Kidney epithelial cell (primary cell): ENCODE measurements around the gene DOK7. TPM values are rescaled to one million over a fixed set of nuclear protein-coding genes. Genes with fewer than 3 reads are reported as not detected.

Source experiments
- DNase-seq: peaks from one replicate; pipeline ENCODE4 v3.0.0-alpha.2; 2010; ENCODE audit warnings: low read depth
- H3K27me3 ChIP-seq: 2 replicates; pipeline ENCODE4 v1.6.0; 2011; ENCODE audit warnings: low read length; ENCODE audit not compliant: control insufficient read depth, insufficient read depth
- H3K36me3 ChIP-seq: 2 replicates; pipeline ENCODE4 v1.5.1; 2011; ENCODE audit warnings: low read length; ENCODE audit not compliant: control insufficient read depth, insufficient read depth
- H3K4me3 ChIP-seq: 2 replicates; pipeline ENCODE4 v1.5.1; 2011; ENCODE audit warnings: low read depth, mild to moderate bottlenecking, control low read depth, low read length
- total RNA-seq: library from RNA; depleted of rRNA; stranded (reverse); fragments of >200 nt; gene quantifications from 2 replicates; pipeline ENCODE4 v1.2.3, GENCODE V29; 2015
- TF ChIP-seq, protein P1 (sequence below): IDR thresholded peaks from 2 replicates; pipeline ENCODE4 v1.5.1; 2011; ENCODE audit warnings: mild to moderate bottlenecking, moderate library complexity, low read length, control low read depth, inconsistent platforms; ENCODE audit not compliant: insufficient read depth, poor library complexity, severe bottlenecking

DOK7 gene
- total RNA-seq, 1 donor from 2014 or later = 6.9 TPM

DNA sequence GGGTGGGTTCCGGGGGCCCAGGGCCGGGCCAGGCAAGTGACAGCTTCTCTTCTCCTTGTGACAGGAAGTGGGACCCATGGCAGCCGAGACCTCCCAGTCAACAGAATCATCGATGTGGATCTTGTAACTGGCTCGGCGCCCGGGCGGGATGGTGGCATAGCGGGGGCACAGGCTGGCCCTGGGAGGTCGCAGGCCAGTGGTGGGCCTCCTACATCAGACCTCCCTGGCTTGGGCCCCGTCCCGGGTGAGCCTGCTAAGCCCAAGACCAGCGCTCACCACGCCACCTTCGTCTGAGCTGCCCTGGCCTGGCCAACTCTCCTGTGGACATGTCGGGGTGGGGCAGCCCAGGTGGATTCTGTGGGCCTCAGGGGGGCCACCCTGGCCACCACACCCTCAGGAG, 23.7 kb upstream of the DOK7 start:
- Histone ChIP-seq H3K4me3 (no peak overlapping the region), H3K27me3 (no peaks in the 10 kb centered on the region), H3K36me3 (no peaks in the 10 kb centered on the region)
- DNase-seq = no peak
- TF ChIP-seq, protein P1, sequence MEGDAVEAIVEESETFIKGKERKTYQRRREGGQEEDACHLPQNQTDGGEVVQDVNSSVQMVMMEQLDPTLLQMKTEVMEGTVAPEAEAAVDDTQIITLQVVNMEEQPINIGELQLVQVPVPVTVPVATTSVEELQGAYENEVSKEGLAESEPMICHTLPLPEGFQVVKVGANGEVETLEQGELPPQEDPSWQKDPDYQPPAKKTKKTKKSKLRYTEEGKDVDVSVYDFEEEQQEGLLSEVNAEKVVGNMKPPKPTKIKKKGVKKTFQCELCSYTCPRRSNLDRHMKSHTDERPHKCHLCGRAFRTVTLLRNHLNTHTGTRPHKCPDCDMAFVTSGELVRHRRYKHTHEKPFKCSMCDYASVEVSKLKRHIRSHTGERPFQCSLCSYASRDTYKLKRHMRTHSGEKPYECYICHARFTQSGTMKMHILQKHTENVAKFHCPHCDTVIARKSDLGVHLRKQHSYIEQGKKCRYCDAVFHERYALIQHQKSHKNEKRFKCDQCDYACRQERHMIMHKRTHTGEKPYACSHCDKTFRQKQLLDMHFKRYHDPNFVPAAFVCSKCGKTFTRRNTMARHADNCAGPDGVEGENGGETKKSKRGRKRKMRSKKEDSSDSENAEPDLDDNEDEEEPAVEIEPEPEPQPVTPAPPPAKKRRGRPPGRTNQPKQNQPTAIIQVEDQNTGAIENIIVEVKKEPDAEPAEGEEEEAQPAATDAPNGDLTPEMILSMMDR = no peak

DNA sequence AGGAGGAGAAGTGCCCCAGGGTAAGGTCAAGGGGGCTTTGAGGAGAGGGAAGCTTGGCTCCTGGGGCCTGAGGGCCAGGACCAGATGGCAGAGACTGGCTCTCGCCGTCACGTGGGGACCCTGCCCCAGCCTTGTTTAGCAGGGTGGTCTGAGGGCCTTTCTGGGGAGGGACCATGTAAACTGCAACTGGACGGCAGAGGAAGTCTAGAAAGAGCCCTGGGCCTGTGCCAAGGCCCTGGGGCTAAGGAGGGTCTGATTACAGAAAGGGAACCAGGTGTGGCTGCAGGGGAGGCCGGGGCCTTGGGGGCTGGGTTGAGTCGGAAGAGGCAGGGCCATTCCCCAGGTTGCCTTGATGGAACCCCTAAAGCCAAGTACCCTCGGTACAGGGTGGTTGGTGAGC, 23.1 kb upstream of the DOK7 start:
- Histone ChIP-seq H3K27me3 (no peaks in the 10 kb centered on the region), H3K36me3 (no peaks in the 10 kb centered on the region), H3K4me3 (no peak overlapping the region)
- DNase-seq = no peak
- TF ChIP-seq, protein P1 = no peak

DNA sequence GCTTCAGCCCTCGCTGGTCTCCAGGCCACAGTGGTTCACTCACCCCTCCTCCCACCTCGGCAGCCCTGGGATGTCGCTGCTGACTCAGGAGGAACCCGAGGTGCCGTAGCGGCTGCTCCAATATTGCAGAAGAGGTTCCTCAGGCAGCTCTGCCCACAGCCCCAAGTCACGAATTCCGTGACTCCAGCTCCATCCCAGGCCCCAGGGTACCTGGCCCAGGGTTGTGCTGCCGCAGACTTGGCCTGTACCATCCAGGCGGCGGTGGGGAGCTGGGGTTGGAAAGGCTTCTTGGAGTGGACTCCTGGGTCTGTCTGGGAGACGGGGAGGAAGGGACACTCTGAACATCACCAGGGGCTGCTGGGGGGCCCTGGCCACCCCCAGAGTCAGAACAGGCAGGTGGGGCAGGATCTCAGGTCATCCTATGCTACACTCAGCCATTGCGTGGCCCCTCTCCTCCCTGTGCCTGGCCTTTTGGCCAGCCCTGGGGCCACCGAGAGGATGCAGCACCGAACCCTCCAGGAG, 22.1 kb upstream of the DOK7 start:
- DNase-seq = no peak
- TF ChIP-seq, protein P1 = no peak
- Histone ChIP-seq H3K4me3 (no peak overlapping the region), H3K27me3 (no peaks in the 10 kb centered on the region), H3K36me3 (no peaks in the 10 kb centered on the region)

DNA sequence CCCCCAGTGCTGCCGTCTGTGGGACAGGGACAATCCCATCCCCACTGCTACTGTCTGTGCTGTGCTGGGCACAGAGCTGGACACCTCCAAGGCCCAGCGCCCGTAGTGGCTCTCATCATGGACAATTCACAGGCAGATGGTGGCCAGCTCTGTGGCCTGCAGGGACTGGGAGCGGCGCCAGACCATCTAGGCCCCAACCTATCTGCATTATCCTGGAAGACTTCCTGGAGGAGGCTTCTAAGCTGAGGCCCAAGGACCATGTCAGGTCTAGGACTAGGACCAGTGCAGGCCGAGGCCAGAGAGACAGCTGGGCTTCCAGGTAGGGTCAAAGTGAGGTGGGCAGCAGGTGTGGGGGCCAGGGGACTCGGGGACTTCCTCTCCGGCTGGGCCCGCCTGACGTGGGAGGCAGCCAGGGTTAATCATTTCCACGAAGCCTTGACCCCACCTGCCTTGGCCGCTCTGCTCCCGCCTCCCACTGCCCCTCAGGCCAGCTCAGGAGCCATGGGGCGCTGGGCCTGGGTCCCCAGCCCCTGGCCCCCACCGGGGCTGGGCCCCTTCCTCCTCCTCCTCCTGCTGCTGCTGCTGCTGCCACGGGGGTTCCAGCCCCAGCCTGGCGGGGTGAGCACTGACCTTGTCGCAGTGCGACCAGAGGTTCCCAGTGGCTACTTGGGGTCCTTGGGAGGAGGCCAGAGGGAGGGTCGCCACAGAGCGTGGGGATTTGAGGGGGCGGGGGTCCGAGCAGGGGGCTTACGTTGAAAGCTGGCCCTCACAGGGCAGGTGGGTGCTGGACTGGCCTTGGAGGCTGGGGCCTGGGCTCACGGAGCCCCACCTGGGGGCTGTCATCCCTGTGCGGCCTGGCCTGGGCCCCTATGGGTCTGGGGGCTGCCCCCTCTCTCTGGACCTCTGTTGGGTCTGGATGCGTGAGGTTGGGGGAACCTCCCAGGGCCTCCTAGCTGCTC, 21.3 kb upstream of the DOK7 start, which contains the start of gene HGFAC:
Gene HGFAC, plus strand, starts transcription at position 468 of the 959 bp plus-strand sequence. Its CDS starts 34 bp downstream, at position 502.
- TF ChIP-seq, protein P1 = no peak
- no peaks in the 10 kb centered on the region for H3K27me3 ChIP-seq
- no peak within 1 kb of the TSS for H3K4me3 ChIP-seq
- H3K36me3 ChIP-seq = no peaks in the 10 kb centered on the region
- DNase-seq = no peak

DNA sequence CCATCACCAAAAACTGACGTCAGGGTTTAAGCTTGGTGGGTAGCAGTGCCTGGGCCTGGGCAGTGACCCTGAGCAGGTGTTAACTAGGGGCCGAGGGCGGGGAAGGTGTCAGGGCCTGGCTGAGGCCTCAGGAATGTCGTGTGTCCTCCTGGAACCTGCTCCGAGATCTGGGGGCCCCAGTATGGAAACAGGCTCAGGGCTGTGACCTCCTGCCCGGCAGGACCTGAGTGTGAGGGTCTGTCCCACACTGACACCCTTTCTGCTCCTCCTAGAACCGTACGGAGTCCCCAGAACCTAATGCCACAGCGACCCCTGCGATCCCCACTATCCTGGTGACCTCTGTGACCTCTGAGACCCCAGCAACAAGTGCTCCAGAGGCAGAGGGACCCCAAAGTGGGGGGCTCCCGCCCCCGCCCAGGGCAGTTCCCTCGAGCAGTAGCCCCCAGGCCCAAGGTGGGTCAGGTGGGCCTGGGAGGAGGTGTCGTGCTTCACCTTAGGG, 20.6 kb upstream of the DOK7 start:
- DNase-seq = no peak
- H3K36me3 ChIP-seq = no peaks in the 10 kb centered on the region
- TF ChIP-seq, protein P1 = no peak
- H3K4me3 ChIP-seq = no peak overlapping the region
- no peaks in the 10 kb centered on the region for H3K27me3 ChIP-seq
